MM.1S (cell line): ENCODE measurements around the gene PTCH2.

ENCODE experiments used
- DNase-seq: peaks from one replicate; pipeline ENCODE4 v3.0.0-alpha.2; 2015
- H2AFZ ChIP-seq: fragments of 300-600 bp; sonication (generic); 2 replicates; pipeline ENCODE4 v1.6.0; 2016; ENCODE audit warnings: antibody characterized with exemption, low read length
- H3F3A ChIP-seq: fragments of 300-600 bp; sonication (generic); 2 replicates; pipeline ENCODE4 v1.6.1; 2016; ENCODE audit warnings: mild to moderate bottlenecking, antibody characterized with exemption, low read length, moderate library complexity, mixed read lengths; ENCODE audit not compliant: insufficient read depth
- H3K27ac ChIP-seq: fragments of 300-600 bp; sonication (generic); 2 replicates; pipeline ENCODE4 v1.5.1; 2016; ENCODE audit warnings: mild to moderate bottlenecking, low read length
- H3K27me3 ChIP-seq: fragments of 300-600 bp; sonication (generic); replicated peaks from 2 replicates; pipeline ENCODE4 v1.6.0; 2016; ENCODE audit warnings: low read length; ENCODE audit not compliant: insufficient read depth
- H3K36me3 ChIP-seq: fragments of 300-600 bp; sonication (generic); replicated peaks from 2 replicates; pipeline ENCODE4 v1.6.1; 2016; ENCODE audit warnings: mild to moderate bottlenecking, low read length, mixed read lengths; ENCODE audit not compliant: insufficient read depth
- H3K4me1 ChIP-seq: fragments of 300-600 bp; sonication (generic); 2 replicates; pipeline ENCODE4 v1.6.1; 2016; ENCODE audit warnings: low read length, mixed read lengths
- H3K4me2 ChIP-seq: fragments of 300-600 bp; sonication (generic); 2 replicates; pipeline ENCODE4 v1.6.0; 2016; ENCODE audit warnings: low read depth, low read length
- H3K4me3 ChIP-seq: fragments of 300-600 bp; sonication (generic); 2 replicates; pipeline ENCODE4 v1.5.1; 2016; ENCODE audit warnings: low read length, mixed read lengths
- H3K79me2 ChIP-seq: fragments of 300-600 bp; sonication (generic); 2 replicates; pipeline ENCODE4 v1.6.1; 2016; ENCODE audit warnings: mixed run types, low read length, mixed read lengths
- H3K9ac ChIP-seq: fragments of 300-600 bp; sonication (generic); 2 replicates; pipeline ENCODE4 v1.6.1; 2016; ENCODE audit warnings: low read length, mixed read lengths
- H3K9me2 ChIP-seq: fragments of 300-600 bp; sonication (generic); replicated peaks from 2 replicates; pipeline ENCODE4 v1.6.1; 2016; ENCODE audit warnings: mild to moderate bottlenecking, low read length, mixed read lengths; ENCODE audit not compliant: insufficient read depth
- H3K9me3 ChIP-seq: fragments of 300-600 bp; sonication (generic); replicated peaks from 2 replicates; pipeline ENCODE4 v1.6.1; 2016; ENCODE audit warnings: mild to moderate bottlenecking, low read length, mixed read lengths; ENCODE audit not compliant: insufficient read depth
- H4K20me1 ChIP-seq: fragments of 300-600 bp; sonication (generic); 2 replicates; pipeline ENCODE4 v1.6.1; 2016; ENCODE audit warnings: mild to moderate bottlenecking, low read length, moderate library complexity, mixed read lengths; ENCODE audit not compliant: insufficient read depth
- CTCF ChIP-seq: fragments of 300-600 bp; sonication (generic); IDR thresholded peaks from 2 replicates; pipeline ENCODE4 v1.5.1; 2016; ENCODE audit warnings: antibody characterized with exemption, low read length, mixed read lengths
- EZH2 ChIP-seq: fragments of 300-600 bp; sonication (generic); optimal IDR thresholded peaks from 2 replicates; pipeline ENCODE3; 2017; ENCODE audit warnings: low read depth, mild to moderate bottlenecking, antibody characterized with exemption, low read length, mixed read lengths
- EZH2phosphoT487 ChIP-seq: fragments of 300-600 bp; sonication (generic); IDR thresholded peaks from 2 replicates; pipeline ENCODE4 v1.6.1; 2018; ENCODE audit warnings: antibody characterized with exemption, low read length

PTCH2 gene

GRCh38 chr1:44829506-44830384 lies 13.3 kb downstream of the PTCH2 start:
- no peak overlapping the region for H3K9ac ChIP-seq
- no peak overlapping the region for H2AFZ ChIP-seq
- no peaks in the 10 kb centered on the region for H4K20me1 ChIP-seq
- no peaks in the 10 kb centered on the region for H3F3A ChIP-seq
- H3K36me3 ChIP-seq, result no peaks in the 10 kb centered on the region
- no peaks in the 10 kb centered on the region for H3K4me1 ChIP-seq
- H3K27ac ChIP-seq, result no peak overlapping the region
- no peaks in the 10 kb centered on the region for H3K9me2 ChIP-seq
- TF ChIP-seq CTCF (no peak), EZH2phosphoT487 (no peak), EZH2 (no peak)
- no peaks in the 10 kb centered on the region for H3K9me3 ChIP-seq
- DNase-seq, result no peak
- no peak overlapping the region for H3K4me2 ChIP-seq
- H3K79me2 ChIP-seq, result no peaks in the 10 kb centered on the region
- no peaks in the 10 kb centered on the region for H3K27me3 ChIP-seq
- no peak overlapping the region for H3K4me3 ChIP-seq

- H3K9me3 ChIP-seq, result no peaks in the 10 kb centered on the region
- no peaks in the 10 kb centered on the region for H3K27me3 ChIP-seq
- H3K4me2 ChIP-seq, result no peak overlapping the region
- no peak overlapping the region for H3K4me3 ChIP-seq
- no peaks in the 10 kb centered on the region for H4K20me1 ChIP-seq
- H3K27ac ChIP-seq, result no peak overlapping the region
- no peaks in the 10 kb centered on the region for H3K9me2 ChIP-seq
- H3K4me1 ChIP-seq, result no peaks in the 10 kb centered on the region
- TF ChIP-seq EZH2 (no peak), CTCF (no peak), EZH2phosphoT487 (no peak)
- DNase-seq, result no peak
- no peak overlapping the region for H2AFZ ChIP-seq
- H3K9ac ChIP-seq, result no peak overlapping the region
- no peaks in the 10 kb centered on the region for H3K36me3 ChIP-seq
- H3K79me2 ChIP-seq, result no peaks in the 10 kb centered on the region
- no peaks in the 10 kb centered on the region for H3F3A ChIP-seq
Measured at GRCh38 chr1:44828841-44829440, 14.1 kb downstream of the PTCH2 start.

GRCh38 chr1:44828003-44828651 lies 14.9 kb downstream of the PTCH2 start:
- Histone ChIP-seq H3K27ac (no peak overlapping the region), H2AFZ (no peak overlapping the region), H3K9me3 (no peaks in the 10 kb centered on the region), H3K9me2 (no peaks in the 10 kb centered on the region), H3K4me1 (no peaks in the 10 kb centered on the region), H3K27me3 (no peaks in the 10 kb centered on the region), H3K9ac (no peak overlapping the region), H4K20me1 (no peaks in the 10 kb centered on the region), H3K4me3 (no peak overlapping the region), H3K79me2 (no peaks in the 10 kb centered on the region), H3K36me3 (no peaks in the 10 kb centered on the region), H3K4me2 (no peak overlapping the region), H3F3A (no peaks in the 10 kb centered on the region)
- no peak for DNase-seq
- TF ChIP-seq EZH2phosphoT487 (no peak), EZH2 (no peak), CTCF (no peak)
